ENCODE results near the gene BCLAF1.
"Not testable (repeated sequence)": the region's sequence is repeated elsewhere in the genome, so short reads cannot be mapped to it uniquely, and the experiment has no call there.

Gene BCLAF1

DNA sequence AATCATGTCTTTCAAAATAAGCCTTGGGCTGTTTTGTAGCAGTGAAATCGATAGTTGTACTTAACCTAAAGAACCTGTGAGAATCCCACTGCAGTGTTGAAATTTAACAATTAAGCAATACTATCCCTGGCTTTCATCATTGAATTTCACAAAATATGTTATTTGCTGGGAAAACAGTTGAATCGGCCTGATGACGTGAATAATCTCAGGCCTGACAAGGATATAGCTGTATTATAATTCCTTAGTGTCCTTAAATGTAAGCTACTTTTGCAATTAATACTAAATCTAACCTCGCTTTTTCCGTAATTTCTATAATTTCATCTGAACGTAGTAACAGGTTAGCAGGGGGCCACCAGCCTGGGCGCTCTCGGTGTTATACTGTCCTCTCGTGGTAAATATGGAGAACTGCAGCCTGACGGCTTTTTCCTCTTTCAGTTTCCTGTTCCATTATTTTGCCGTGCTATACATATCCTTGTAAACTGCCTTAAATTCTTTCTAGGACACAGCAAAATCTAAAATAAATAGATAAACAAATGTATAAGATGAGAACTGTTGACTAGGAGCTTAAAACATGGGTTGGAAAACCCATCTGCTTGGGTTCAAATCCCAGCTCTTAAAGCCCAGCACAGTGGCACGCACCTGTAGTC, 63.5 kb downstream of the BCLAF1 start:
- ATAC-seq: peak; percentile 92
- TF ChIP-seq TCF4 (CRISPR knock-in tag; IDR thresholded peaks at IDR 0.05; ENCODE audit: borderline replicate concordance) (no peak), CREB5 (CRISPR knock-in tag; IDR thresholded peaks at IDR 0.05; ENCODE audit: low read depth) (no peak), TSHZ2 (CRISPR knock-in tag; IDR thresholded peaks at IDR 0.05) (no peak), PPARA (CRISPR knock-in tag; IDR thresholded peaks at IDR 0.05; ENCODE audit: borderline replicate concordance) (0 out of 2 replicates have a peak, but pooled peaks have one; percentile 36), CSRNP3 (CRISPR knock-in tag; IDR thresholded peaks at IDR 0.05) (no peak)
- TF ChIP-seq, protein P1, sequence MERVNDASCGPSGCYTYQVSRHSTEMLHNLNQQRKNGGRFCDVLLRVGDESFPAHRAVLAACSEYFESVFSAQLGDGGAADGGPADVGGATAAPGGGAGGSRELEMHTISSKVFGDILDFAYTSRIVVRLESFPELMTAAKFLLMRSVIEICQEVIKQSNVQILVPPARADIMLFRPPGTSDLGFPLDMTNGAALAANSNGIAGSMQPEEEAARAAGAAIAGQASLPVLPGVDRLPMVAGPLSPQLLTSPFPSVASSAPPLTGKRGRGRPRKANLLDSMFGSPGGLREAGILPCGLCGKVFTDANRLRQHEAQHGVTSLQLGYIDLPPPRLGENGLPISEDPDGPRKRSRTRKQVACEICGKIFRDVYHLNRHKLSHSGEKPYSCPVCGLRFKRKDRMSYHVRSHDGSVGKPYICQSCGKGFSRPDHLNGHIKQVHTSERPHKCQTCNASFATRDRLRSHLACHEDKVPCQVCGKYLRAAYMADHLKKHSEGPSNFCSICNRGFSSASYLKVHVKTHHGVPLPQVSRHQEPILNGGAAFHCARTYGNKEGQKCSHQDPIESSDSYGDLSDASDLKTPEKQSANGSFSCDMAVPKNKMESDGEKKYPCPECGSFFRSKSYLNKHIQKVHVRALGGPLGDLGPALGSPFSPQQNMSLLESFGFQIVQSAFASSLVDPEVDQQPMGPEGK (CRISPR knock-in tag; IDR thresholded peaks at IDR 0.05; ENCODE audit: borderline replicate concordance): no peak

DNA sequence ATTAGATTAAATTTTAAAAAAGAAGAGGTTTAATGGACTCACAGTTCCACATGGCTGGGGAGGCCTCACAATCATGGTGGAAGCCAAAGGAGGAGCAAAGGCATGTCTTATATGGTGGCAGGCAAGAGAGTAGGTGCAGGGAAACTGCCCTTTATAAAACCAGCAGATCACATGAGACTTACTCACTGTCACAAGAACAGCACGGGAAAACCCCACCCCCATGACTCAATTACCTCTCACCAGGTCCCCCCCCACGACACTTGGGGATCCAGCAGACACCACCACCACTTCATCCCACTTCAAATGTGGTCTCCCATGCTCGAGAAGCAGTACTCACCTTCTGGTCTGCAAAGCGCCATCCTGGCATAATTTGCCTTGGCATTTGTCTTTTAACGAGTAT, 64.2 kb downstream of the BCLAF1 start:
- no peak for TF ChIP-seq ZC3H10 (CRISPR knock-in tag; IDR thresholded peaks at IDR 0.05)
- TF ChIP-seq TOX (CRISPR knock-in tag; IDR thresholded peaks at IDR 0.05; ENCODE audit: borderline replicate concordance): no peak
- TF ChIP-seq CSDC2 (CRISPR knock-in tag; IDR thresholded peaks at IDR 0.05): no peak
- no peak for TF ChIP-seq OSR1 (CRISPR knock-in tag; IDR thresholded peaks at IDR 0.05)
- TF ChIP-seq ISL1 (CRISPR knock-in tag; IDR thresholded peaks at IDR 0.05): no peak
- no peak for TF ChIP-seq ZFP30 (CRISPR knock-in tag; IDR thresholded peaks at IDR 0.05)
- no peak for TF ChIP-seq ARNTL (CRISPR knock-in tag; IDR thresholded peaks at IDR 0.05; ENCODE audit: borderline replicate concordance, low read depth)
- no peak for TF ChIP-seq ESRRG (CRISPR knock-in tag; IDR thresholded peaks at IDR 0.05)
- TF ChIP-seq CSRNP3 (CRISPR knock-in tag; IDR thresholded peaks at IDR 0.05): no peak
- TF ChIP-seq TSHZ2 (CRISPR knock-in tag; IDR thresholded peaks at IDR 0.05): no peak
- TF ChIP-seq ZNF8 (CRISPR knock-in tag; IDR thresholded peaks at IDR 0.05): no peak
- no peak for ATAC-seq

- ATAC-seq: not testable (repeated sequence)
These were observed 64.7 kb downstream of the BCLAF1 start for GRCh38 chr6:136224974-136225373.
